GM18511 (cell line): ENCODE results near the gene INPP5D.
"Not testable (repeated sequence)": the region's sequence is repeated elsewhere in the genome, so short reads cannot be mapped to it uniquely, and the experiment has no call there.

Experiments used
- ATAC-seq: cut with Tn5 transposase; IDR thresholded peaks from one replicate; pipeline ENCODE4 v1.9.1; 2021; ENCODE audit warnings: mild to moderate bottlenecking, moderate library complexity; ENCODE audit not compliant: unreplicated experiment

The INPP5D gene

GRCh38 chr2:233059797-233060500 is at the start of gene INPP5D:
TSS of gene INPP5D (plus strand) at chr2:233060342. CDS start at chr2:233060479, 137 bp downstream.
- peak; percentile 57 for ATAC-seq

GRCh38 chr2:233010569-233011267 is 49.4 kb upstream of the INPP5D start:
- no peak for ATAC-seq

- no peak for ATAC-seq
Measured at GRCh38 chr2:233011268-233011650, 48.9 kb upstream of the INPP5D start.

- no peak for ATAC-seq
Measured at GRCh38 chr2:233011702-233012131, 48.4 kb upstream of the INPP5D start.

GRCh38 chr2:233012301-233012971 is 47.7 kb upstream of the INPP5D start:
- ATAC-seq = no peak

GRCh38 chr2:233013027-233013461 is 47.1 kb upstream of the INPP5D start, which contains the start of gene NGEF:
TSS of gene NGEF (minus strand) at chr2:233013256. CDS start at chr2:232974890, 38,366 bp downstream.
- no peak for ATAC-seq

- no peak for ATAC-seq
Measured at GRCh38 chr2:233013650-233014049, 46.5 kb upstream of the INPP5D start.

GRCh38 chr2:233015019-233015645 is 45.0 kb upstream of the INPP5D start:
- no peak for ATAC-seq

GRCh38 chr2:233017947-233018346 is 42.2 kb upstream of the INPP5D start:
- ATAC-seq = no peak

- ATAC-seq = not testable (repeated sequence)
Measured at GRCh38 chr2:233019610-233020009, 40.5 kb upstream of the INPP5D start.

- no peak for ATAC-seq
Measured at GRCh38 chr2:233020454-233020853, 39.7 kb upstream of the INPP5D start.

- no peak for ATAC-seq
Measured at GRCh38 chr2:233021771-233022170, 38.4 kb upstream of the INPP5D start.

- ATAC-seq = no peak
Measured at GRCh38 chr2:233022561-233022960, 37.6 kb upstream of the INPP5D start.

- ATAC-seq = no peak
Measured at GRCh38 chr2:233023007-233023760, 37.0 kb upstream of the INPP5D start.

- ATAC-seq = no peak
Measured at GRCh38 chr2:233023761-233024410, 36.3 kb upstream of the INPP5D start.

GRCh38 chr2:233025706-233026105 is 34.4 kb upstream of the INPP5D start:
- ATAC-seq = no peak

GRCh38 chr2:233026198-233026813 is 33.8 kb upstream of the INPP5D start:
- ATAC-seq = no peak

- no peak for ATAC-seq
Measured at GRCh38 chr2:233029321-233029720, 30.8 kb upstream of the INPP5D start.
